Upper lobe of left lung (tissue), 4 donors: ENCODE data around the gene GNA12.

Experiments
- CTCF ChIP-seq, 6 experiments: fragments of 450-650 bp in 4 of 6; fragments of 200-600 bp in 2 of 6; sonication (generic) in 2 of 6; IDR thresholded peaks; one replicate each; pipeline ENCODE4 v1.5.1; 2016 to 2019; ENCODE audit warnings: antibody characterized with exemption in 6 of 6
- EP300 ChIP-seq, 4 donors: sonication (generic); formaldehyde crosslinking; IDR thresholded peaks; one replicate each; pipeline ENCODE4 v1.5.1; 2017; ENCODE audit warnings: antibody characterized with exemption in 4 of 4, control low read depth in 2 of 4
- POLR2A ChIP-seq, 4 donors: fragments of 450-650 bp; IDR thresholded peaks; one replicate each; pipeline ENCODE4 v1.5.1; 2016 to 2017; ENCODE audit warnings: antibody characterized with exemption in 4 of 4, mild to moderate bottlenecking in 2 of 4
- POLR2AphosphoS5 ChIP-seq, 2 donors: sonication (generic); formaldehyde crosslinking; IDR thresholded peaks; one replicate each; pipeline ENCODE4 v1.5.1; 2017; ENCODE audit warnings: antibody characterized with exemption in 2 of 2

GRCh38 chr7:2799253-2799652, 44.9 kb downstream of the GNA12 start:
- TF ChIP-seq CTCF (IDR thresholded peaks at IDR 0.05): no peak
- TF ChIP-seq EP300 (IDR thresholded peaks at IDR 0.05): no peak
- TF ChIP-seq POLR2AphosphoS5 (IDR thresholded peaks at IDR 0.05): no peak
- TF ChIP-seq POLR2A (IDR thresholded peaks at IDR 0.05): no peak
